NOMO-1 (cell line): Measurements from ENCODE around the gene BICC1.

ENCODE experiments used
- DNase-seq, 2 experiments: peaks; one replicate each; lab custom pipeline; 2025; ENCODE audit not compliant: unreplicated experiment in 2 of 2; lab: John Stamatoyannopoulos, UW

The BICC1 gene

DNA sequence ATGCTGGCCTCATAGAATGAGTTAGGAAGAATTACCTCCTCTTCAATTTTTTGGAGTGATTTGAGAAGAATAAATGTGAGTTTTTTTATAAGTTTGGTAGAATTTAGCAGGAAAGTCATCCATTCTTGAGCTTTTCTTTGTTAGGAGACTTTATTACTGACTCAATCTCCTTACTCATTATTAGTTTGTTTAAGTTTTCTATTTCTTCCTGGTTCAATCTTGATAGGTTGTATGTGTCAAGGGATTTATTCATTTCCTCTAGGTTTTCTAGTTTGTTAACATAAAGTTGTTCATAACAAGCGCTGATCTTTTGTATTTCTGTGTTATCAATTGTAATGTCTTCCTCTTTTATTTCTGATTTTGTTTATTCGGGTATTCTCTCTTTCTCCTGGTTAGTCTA is 47.4 kb downstream of the BICC1 start:
- DNase-seq: no peak

DNA sequence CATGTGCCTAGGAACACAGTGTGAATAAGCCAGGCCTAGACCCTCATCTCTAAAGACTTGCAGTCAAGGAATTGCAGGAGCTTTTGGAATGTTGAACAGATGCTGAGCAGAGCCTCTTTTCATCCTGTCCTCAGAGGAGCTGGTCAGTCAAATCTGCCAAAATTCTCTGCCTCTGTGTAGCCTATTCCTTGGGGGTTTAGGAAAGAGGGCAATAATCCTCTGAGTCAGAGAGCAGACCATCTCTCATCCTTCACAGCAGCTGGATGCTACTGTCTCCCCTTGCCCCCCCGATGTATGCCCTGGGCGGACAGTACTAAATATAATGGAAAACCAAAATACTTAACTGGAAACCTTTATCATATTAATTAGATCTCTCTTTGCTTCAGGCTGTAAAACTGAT is 52.6 kb downstream of the BICC1 start:
- DNase-seq: no peak

DNA sequence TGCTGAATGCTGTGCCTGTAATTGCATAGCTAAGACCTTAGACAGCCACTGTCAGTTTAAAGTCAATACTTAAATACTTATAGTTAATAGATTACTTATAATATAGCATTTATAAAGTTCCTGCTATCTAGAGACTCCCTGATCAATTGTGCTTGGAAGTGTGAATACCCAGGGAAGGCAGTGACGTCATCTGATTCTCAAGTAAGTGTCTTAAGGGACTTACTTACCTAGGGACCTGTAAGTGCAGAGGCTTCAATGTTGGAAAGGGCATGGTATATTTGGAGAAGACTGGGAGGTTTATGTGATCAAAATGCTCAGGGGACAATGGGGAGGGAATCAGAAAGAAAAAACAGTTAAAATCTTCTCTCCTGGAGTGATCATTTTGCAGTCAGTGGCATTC is 55.0 kb downstream of the BICC1 start:
- no peak for DNase-seq

DNA sequence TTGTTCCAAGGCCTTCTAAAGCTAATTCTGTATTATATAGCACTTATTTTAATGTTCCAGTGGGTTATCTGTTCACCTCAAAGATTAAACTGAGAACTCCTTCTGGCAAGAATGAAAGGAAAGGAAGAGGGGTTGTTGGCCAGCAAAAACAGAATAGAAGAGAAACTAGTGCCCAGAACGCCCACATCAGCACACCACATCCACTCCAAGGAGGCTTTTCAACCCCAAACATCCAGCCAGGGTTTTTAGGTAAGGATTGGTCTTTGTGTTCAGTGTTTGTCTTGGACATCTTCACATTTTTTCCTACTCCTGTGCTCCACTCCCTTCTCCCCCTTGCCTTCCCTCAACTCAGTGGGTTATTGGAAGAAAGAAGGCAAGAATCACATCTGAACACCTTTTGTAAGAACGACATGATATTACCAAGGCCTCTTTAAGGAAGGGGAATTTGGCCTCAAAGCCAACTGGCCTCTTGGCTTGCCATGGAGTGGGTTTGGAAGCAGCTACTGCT is 55.8 kb downstream of the BICC1 start:
- no peak for DNase-seq

DNA sequence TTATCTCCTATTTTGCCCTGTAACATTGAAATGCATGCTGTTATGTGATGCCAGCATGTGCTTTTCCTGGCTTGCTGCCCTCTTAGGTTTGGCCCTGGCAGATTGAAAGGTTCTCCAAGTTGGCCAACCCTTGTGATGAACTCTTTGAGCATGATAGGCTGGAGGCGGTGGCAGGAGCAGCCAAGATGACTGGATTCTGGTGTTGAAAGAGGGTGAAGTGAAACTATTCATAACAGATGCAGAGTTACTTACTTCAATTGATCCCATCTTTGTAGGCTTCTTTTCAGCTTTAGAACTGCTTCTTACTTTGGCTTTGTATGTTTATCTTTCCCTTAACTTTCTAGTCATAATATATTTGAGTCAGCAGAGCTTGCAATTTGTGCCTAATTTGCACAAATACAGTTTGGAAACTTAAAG is 57.6 kb downstream of the BICC1 start:
- no peak for DNase-seq

DNA sequence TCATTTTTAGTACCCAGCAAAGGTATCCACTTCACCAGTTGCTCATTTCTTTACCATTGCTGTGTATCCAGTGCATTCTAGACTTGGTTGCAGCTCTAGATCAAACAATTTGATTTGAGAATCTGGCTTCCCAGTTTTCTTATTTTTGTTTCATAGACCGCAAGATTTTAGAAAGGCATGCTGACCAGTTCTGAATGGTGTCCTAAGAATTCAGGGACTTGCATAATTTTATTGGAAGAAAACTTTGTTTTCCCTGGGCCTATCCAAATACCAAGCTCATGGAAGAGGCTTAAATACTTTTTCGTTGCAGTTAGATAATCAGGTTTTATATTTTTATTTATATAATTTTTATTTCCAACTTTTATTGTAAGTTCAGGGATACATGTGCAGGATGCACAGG is 58.3 kb downstream of the BICC1 start:
- DNase-seq: no peak

DNA sequence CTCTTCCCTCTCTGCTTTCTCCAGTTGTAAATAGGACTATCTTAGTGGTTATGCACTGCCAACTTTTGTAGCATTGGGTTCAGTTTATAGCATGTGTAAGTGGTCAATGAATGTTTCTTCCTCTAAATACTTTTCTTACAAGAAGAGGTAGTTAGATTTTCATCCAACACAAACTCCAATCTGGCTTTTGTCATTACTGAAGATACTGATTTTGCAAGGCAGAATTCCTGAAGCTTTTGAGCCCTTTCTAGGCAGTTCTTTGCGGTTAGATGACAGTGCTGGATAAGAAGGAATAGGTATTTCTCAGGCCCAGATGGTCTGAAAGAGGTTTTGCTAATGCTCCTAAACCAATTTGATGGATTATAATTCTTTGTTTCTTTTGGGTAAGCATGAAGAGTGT is 60.5 kb downstream of the BICC1 start:
- no peak for DNase-seq

DNA sequence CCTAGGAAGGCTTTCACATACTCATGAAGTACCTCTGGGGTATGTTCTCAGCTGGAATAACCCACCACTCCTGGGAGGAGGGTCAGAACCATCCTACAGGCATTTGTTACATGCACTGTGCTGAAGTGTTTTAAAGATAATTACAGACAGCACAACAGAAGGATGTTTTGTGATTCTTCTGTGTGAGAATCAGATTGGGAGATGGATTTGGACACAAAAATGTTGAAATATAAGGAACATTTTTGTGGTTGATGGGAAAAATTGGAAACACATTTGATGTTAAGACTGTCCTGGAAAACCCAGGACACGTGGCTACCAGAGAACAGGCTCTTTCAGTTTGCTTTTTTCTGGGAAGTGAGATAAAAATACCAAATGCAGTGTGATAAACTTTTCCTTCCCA is 61.4 kb downstream of the BICC1 start:
- DNase-seq: no peak

DNA sequence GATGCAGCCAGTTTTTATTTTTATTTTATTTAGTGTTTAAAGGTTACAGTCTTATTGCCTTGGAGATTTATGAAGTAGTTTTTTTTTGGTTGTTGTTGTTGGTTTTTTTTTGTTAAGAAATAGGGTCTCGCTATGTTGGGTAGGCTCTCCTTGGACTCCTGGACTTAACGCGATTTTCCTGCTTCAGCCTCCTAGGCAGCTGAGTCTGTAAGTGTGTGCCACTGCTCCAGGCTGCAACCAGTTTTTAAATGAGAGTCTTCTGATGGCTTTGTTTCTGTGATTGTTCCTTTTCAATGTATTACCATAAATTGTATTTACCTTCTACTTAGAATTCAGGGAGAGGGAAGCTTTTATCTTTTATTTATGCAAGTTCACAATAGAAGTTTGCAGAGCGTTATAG is 62.8 kb downstream of the BICC1 start:
- DNase-seq: no peak

DNA sequence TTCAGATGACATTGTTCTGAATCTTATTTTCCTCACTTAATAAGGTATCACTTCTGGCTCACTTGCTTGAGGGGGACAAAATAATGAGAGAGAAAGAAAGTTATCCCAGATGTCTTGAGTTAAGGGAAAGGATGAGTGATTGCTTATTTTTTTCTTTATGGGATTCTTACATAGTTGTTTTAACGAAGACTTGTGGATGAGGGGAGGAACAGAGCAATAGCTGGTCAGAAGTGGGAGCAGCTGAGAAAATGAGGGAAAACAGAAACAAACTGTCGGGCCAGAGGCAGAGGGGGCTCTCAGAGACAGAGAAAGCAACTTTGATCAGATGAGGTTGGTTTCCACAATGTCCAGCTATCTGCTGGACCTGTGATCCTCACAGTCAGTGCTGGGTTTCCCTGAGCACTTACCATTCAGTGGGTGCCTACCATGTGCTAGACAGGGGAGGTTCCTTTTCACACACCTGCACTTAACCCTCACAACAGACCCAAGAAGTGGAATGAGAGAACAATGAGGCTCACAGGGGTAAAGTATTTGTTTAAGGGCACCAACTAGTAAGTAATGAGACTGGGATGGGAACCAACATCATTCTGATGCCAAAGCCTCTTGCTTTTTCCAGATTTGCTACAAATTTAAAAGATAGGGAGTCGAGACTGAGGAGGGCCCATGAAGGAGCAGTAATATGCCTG is 64.2 kb downstream of the BICC1 start:
- no peak for DNase-seq

DNA sequence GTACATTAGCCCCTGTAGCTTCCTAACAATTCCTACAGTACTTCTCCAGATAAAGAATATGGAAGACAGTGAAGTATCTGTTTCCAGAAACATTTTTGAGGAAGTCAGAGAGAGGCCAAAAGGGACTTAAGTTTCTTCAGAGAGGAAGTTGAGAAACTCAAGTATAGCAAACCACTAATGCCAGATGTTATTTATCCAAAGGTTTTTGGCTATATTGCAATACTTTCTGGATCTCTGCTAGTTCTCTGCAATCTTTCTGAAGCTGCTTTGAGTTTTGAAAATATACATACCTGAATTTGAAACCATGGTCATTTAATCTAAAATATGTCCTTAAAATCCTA is 64.7 kb downstream of the BICC1 start:
- peak; percentile 61 to 89 for DNase-seq

DNA sequence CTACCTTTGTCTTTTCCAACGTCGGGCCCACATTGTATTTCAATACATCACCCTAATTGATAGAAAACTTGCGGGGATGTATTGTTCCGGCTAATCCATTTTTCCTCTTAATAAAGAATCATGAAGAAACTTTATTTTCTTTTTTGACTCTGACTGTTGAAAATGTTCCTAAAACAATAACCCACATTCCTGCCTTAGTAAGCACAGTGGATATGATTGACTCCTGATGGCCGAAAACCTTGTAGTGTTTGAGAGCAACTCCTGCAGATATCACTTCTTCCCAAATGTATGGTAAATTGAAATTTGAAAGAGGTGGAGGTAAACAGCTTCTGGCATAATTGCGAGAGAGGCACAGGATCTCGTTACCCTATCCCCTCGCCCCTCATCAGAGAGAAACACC is 65.7 kb downstream of the BICC1 start:
- no peak for DNase-seq

DNA sequence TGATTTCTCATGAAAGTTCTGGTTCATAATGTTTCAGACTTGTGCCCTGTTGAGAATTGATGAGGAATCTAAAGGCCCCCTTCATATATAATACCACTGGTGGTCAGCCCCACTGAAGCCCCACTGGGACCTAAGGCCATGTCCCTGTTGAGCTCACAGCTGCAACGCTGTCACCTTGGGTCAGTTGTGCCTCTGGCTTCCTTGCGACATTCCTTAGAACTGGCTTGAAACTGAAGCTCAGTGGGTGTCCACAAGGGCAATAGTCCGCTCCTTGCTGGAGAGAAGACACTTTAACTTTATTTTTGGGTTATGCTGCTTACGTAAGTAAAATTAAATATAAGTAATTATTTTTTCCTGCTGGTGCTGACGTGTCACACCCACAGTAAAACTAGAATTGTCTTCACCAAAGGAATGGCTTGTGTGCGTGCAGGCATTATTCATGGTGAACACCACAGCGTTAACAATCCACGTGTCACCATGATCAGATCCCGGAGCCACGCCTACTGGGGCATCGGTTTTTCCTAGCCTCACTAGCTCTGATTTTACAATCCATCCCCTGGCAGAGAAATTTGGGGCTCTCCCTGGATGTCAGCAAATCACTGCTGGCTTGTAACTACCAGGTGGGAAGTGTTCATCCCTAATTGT is 66.5 kb downstream of the BICC1 start:
- no peak for DNase-seq

DNA sequence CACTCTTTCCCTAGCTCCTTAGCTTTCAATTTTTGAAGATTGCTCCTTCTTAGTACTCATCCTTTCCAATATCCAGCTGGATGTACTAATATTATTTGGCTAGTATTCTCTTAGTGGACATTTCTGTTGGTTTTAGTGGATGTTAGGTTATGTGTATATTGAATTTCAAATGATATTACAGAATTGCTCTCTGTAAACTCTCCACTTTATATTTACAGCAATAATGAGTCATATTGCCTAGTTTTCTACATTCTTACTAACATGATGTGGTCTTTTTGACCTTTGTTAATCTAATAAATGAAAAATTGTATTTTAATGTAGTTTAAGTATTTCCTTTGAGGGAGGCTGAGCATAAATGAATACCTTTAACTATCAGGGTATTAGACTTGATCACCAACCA is 69.4 kb downstream of the BICC1 start:
- DNase-seq: no peak

DNA sequence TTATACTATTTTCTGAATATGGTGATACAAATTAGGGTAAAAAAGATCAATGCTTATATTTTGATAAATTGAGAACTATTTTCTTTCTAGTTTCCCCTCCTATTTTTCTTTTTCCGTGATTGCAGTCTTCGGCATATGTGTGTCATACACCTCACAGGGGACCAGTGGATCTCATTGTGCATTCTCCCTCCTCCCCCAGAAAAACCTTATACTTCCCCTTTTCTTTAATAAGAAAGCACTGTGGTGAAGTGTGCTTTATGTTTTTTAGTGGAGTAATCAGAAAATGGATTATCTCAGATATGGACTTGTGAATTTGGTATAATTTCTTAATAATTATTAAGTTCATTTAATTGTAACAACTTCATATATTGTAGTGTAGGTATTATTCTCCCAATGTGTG is 72.8 kb downstream of the BICC1 start:
- peak; percentile 28 to 54 for DNase-seq

DNA sequence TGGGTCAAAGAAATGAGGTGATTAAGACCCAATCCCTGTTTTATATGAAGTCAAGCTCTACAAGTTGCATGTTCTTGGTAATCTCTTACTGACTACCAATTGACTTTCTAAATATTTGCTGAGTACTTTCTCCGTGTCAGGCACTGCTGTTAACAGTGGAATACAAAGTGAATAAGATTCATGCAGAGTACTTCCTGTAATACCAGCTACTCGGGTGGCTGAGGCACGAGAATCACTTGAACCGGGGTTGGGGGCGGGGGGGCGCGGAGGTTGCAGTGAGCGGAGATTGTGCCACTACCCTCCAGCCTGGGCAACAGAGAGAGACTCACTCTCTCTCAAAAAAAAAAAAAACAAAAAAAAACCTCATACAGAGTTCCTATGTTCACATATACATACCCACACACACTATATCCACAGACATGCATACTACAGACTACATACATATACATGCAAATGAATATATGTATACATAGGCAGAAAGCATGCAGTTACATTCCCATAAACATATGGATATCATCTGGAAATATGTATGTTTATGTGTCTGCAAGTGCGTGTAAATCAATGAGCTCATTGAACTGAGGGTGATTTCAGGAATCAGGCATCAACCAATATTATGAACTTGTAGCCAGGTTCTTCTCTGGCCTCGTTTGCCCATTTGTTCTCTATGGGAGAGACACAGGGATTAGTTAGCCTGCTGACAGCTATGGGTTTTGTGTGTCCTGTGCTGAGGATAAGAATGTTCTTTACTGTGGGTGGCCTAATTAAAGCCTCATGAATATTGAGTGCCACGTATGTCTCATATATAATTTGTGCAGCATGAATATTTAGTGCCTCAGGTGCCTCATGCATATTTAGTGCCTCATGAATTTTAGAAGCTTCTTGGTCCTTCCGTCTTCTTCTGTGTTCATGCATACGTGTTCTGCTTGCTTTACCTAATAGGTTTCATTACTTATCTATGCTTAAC is 73.9 kb downstream of the BICC1 start:
- no peak for DNase-seq

DNA sequence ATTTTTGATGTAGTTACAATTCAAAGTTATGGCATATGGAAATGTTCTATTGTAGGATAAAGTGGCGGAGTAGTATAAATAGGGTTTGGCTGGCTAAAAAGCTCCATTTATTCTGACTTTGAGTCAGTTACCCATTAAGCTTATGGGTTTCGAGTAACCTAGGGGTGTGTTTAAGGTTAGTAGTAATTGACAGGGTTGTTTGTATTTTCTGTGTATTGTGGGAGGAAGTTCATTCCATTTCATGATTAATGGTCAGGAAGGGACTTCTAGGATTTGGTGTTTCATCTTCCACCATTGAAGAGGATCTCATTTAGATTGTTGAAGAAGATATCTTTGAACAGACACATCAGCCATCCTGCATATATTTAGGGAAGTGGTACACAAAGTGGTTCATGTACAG is 75.0 kb downstream of the BICC1 start:
- no peak for DNase-seq

DNA sequence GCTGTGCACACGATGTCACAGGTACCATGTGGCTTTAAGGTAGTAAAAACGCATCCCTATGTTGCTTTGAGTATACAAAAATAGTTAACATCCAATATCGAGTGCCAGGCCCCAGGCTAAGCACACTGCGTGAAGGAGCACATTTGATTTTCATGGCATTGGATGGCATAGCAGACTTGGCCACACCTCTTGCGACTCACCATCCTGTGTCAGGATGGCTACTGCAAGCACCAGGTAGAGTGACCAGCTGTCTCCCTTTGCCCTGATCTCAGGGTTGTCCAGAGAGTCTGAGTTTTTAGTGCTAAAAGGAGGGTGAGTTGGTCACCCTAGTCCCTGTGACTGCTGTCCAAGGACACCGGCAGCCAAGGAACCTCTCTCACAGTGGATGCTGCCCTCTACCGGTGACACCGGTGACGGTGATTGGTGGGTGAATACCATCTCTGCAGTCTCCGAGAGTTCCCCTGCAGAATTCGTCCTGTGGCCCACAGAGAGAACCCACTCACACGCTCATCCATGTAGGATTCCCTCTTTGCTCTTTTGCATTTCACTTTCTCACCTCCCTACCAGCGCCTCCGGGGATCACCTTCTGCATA is 76.1 kb downstream of the BICC1 start:
- DNase-seq: no peak

DNA sequence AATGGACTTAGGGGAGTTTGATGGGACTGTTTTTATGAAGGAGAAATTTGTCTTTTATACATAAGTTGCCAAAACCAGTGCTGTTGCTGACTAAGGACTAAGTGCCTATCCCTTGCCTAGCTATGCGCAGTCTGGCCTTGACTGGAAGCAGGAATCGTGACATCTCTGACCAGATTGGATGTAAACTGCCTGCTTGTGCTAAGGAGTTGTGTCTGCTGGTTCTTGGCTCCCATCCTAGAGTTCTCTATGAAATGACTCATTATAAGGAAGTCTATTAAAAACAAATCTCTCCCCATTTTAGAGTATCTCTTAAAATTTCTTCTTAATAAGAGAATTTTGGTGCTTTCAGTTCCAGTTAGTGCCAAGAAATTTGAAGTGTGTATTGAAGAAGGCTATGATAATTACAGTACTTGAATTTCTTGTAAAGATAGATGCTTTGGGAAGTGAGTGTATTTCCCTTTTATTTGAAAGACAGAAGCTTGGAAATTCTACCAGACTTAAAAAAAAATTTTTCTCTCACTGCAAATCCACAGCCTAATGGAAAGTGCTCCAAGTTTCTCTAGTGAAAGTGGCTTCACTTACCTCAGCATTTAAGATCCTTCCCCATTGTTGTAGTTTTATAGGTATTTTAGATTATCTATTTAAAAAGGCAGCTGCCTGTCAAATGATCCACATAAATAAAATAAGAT is 77.6 kb downstream of the BICC1 start:
- DNase-seq: no peak

DNA sequence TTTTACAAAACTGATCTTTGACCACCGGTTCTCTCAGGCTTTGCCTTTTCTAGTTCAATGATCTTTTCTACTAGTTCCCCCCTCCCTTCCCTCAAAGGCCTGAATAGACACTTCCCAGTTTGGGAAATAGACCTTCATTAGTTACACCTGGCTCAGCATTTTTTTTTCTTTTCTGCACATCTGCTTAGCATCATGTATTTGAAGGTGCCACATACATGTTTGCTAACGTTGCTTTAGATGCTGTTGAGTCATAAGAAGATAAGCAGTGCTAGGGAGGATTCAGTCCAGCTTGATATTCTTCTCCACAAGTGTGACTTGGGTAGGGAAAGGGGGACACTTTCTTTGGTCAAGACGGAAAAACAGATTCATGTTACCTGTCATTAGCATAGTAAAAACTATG is 78.3 kb downstream of the BICC1 start:
- no peak for DNase-seq

DNA sequence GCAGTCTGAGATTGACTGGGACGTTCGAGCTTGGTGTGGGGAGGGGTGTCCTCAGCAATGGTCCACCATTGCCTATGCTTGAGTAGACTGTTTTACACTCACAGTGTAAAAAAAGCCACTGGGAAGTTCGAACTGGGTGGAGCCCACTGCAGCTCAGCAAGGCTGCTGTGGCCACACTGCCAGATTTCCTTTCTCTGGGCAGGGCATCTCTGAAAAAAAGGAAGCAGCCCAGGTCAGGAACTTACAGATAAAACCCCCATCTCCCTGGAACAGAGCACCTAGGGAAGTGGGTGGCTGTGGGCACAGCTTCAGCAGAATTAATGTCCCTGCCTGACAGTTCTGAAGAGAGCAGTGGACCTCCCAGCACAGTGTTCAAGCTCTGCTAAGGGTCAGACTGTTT is 80.3 kb downstream of the BICC1 start:
- DNase-seq: peak; percentile 27 to 36
